ENCODE results near the gene TCF20. TPM values are rescaled to one million over a fixed set of nuclear protein-coding genes. Genes with fewer than 3 reads are reported as not detected.

TCF20 gene
- total RNA-seq: 10 to 100 TPM; 18.1 to 42.0 (median 36.8) TPM
- polyA plus RNA-seq: 10 to 100 TPM; 12.4 to 15.1 TPM
- long read RNA-seq, donor 1, full-length matches to known transcripts: 1 of 12 reads
- long read RNA-seq, donor 1, partial matches to known transcripts: 0 of 12 reads
- long read RNA-seq, donor 1, other reads (novel, unspliced or antisense): 11 of 12 reads
- long read RNA-seq, donor 2, full-length matches to known transcripts: 7 of 17 reads
- long read RNA-seq, donor 2, partial matches to known transcripts: 0 of 17 reads
- long read RNA-seq, donor 2, other reads (novel, unspliced or antisense): 10 of 17 reads
- long read RNA-seq, donor 3, full-length matches to known transcripts: 4 of 4 reads
- long read RNA-seq, donor 3, partial matches to known transcripts: 0 of 4 reads
- long read RNA-seq, donor 3, other reads (novel, unspliced or antisense): 0 of 4 reads

- 3 to 4% (median 3%) methylated on average over 50 to 91 of the region's 91 CpGs for WGBS, 3 donors
- H3K9me3 ChIP-seq: no peaks in the 10 kb centered on the region
- TF ChIP-seq CTCF (IDR thresholded peaks at IDR 0.05) (no peak), EP300 (IDR thresholded peaks at IDR 0.05) (no peak), POLR2A (IDR thresholded peaks at IDR 0.05) (no peak)
- no peaks in the 10 kb centered on the region for H3K27me3 ChIP-seq
- peak within 1 kb of the TSS; percentile 55 to 76 for H3K27ac ChIP-seq
- H3K4me1 ChIP-seq (ENCODE audit: insufficient read depth): peaks cover 6% of the 10 kb centered on the region
- intact Hi-C loops (cut with DNase I): loop anchor here in 1 of 4 donors (10.0 kb wide), 1 partner anchor 176 kb away; the partner anchor contains the start of gene NDUFA6
- H3K36me3 ChIP-seq: no peaks in the 10 kb centered on the region
- H3K4me3 ChIP-seq: peak within 1 kb of the TSS; percentile 97
- DNase-seq: peak; percentile 77 to 86 (median 84)
Measured at GRCh38 chr22:42270510-42271190, at the start of gene TCF20. Gene TCF20, minus strand, starts transcription at chr22:42270653. Its CDS starts 55,348 bp downstream, at chr22:42215305.

- H3K4me1 ChIP-seq (ENCODE audit: insufficient read depth): no peaks in the 10 kb centered on the region
- no peak overlapping the region for H3K4me3 ChIP-seq
- intact Hi-C loops (cut with DNase I): no loop called here
- no peaks in the 10 kb centered on the region for H3K9me3 ChIP-seq
- H3K36me3 ChIP-seq: no peaks in the 10 kb centered on the region
- H3K27ac ChIP-seq: no peak overlapping the region
- 85% methylated on average over 6 of the region's 6 CpGs for WGBS, 3 donors
- DNase-seq: no peak
- TF ChIP-seq CTCF (IDR thresholded peaks at IDR 0.05): no peak
- TF ChIP-seq EP300 (IDR thresholded peaks at IDR 0.05): no peak
- no peak for TF ChIP-seq POLR2A (IDR thresholded peaks at IDR 0.05)
- no peaks in the 10 kb centered on the region for H3K27me3 ChIP-seq
Measured at GRCh38 chr22:42319386-42319785, 48.9 kb upstream of the TCF20 start.

- H3K27ac ChIP-seq: no peak overlapping the region
- H3K9me3 ChIP-seq: no peaks in the 10 kb centered on the region
Measured at GRCh38 chr22:42318967-42319366, 48.5 kb upstream of the TCF20 start.

More at GRCh38 chr22:42318967-42319366, 48.5 kb upstream of the TCF20 start:
- WGBS, 3 donors: 86 to 96% (median 89%) methylated on average over 3 of the region's 3 CpGs
- Histone ChIP-seq H3K36me3 (no peaks in the 10 kb centered on the region), H3K27me3 (no peaks in the 10 kb centered on the region), H3K4me1 (ENCODE audit: insufficient read depth) (no peaks in the 10 kb centered on the region), H3K4me3 (no peak overlapping the region)
- TF ChIP-seq EP300 (IDR thresholded peaks at IDR 0.05): no peak
- no peak for TF ChIP-seq POLR2A (IDR thresholded peaks at IDR 0.05)
- no peak for TF ChIP-seq CTCF (IDR thresholded peaks at IDR 0.05)
- intact Hi-C loops (cut with DNase I): no loop called here
- no peak for DNase-seq
